Subcutaneous adipose tissue (tissue), 4 donors: ENCODE measurements around the gene CASP7. TPM values are rescaled to one million over a fixed set of nuclear protein-coding genes. Genes with fewer than 3 reads are reported as not detected.

ENCODE experiments used
- total RNA-seq, 4 donors: library from RNA; depleted of rRNA; stranded (reverse); fragments of >200 nt; gene quantifications; one replicate each; pipeline ENCODE4 v1.1.0, GENCODE V29; 2016
- TF ChIP-seq, protein P1 (sequence below): fragments of 450-650 bp; IDR thresholded peaks from one replicate; pipeline ENCODE4 v1.5.1; 2016; ENCODE audit warnings: low read depth, mild to moderate bottlenecking, control low read depth, antibody characterized with exemption, moderate library complexity

The CASP7 gene
- total RNA-seq, 4 donors from 2014 or later = 18.5 to 27.4 (median 20.7) TPM

- TF ChIP-seq, protein P1, sequence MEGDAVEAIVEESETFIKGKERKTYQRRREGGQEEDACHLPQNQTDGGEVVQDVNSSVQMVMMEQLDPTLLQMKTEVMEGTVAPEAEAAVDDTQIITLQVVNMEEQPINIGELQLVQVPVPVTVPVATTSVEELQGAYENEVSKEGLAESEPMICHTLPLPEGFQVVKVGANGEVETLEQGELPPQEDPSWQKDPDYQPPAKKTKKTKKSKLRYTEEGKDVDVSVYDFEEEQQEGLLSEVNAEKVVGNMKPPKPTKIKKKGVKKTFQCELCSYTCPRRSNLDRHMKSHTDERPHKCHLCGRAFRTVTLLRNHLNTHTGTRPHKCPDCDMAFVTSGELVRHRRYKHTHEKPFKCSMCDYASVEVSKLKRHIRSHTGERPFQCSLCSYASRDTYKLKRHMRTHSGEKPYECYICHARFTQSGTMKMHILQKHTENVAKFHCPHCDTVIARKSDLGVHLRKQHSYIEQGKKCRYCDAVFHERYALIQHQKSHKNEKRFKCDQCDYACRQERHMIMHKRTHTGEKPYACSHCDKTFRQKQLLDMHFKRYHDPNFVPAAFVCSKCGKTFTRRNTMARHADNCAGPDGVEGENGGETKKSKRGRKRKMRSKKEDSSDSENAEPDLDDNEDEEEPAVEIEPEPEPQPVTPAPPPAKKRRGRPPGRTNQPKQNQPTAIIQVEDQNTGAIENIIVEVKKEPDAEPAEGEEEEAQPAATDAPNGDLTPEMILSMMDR = no peak
These were observed 96.1 kb downstream of the CASP7 start for GRCh38 chr10:113775686-113776294.

GRCh38 chr10:113776553-113776952 is 96.8 kb downstream of the CASP7 start:
- TF ChIP-seq, protein P1 = no peak

Other genes with a start within 250 kb of the CASP7 start
- not detected for gene HABP2, start 126.9 kb upstream of the CASP7 start, total RNA-seq
- gene NRAP, start 15.9 kb upstream of the CASP7 start, total RNA-seq = not detected
- gene PLEKHS1, start 71.8 kb downstream of the CASP7 start, total RNA-seq = under 1 TPM in 1 of 4 donors, not detected in 3; 0.17 TPM
- gene DCLRE1A, start 174.2 kb downstream of the CASP7 start, total RNA-seq = 1 to 10 TPM; 2.4 to 4.4 (median 3.1) TPM
- 10 to 100 TPM; 25.0 to 68.6 (median 45.6) TPM for gene NHLRC2, start 174.7 kb downstream of the CASP7 start, total RNA-seq